GM12891 (cell line): ENCODE data around the gene TOPORS.

Source experiments
- POLR2A ChIP-seq: IDR thresholded peaks from 2 replicates; pipeline ENCODE4 v1.6.1; 2011; ENCODE audit warnings: low read depth, low read length, control low read depth
- POLR2AphosphoS5 ChIP-seq: IDR thresholded peaks from 2 replicates; pipeline ENCODE4 v1.6.1; 2011; ENCODE audit warnings: low read depth, low read length, control low read depth
- POU2F2 ChIP-seq: IDR thresholded peaks from 2 replicates; pipeline ENCODE4 v1.6.1; 2011; ENCODE audit warnings: low read depth, mild to moderate bottlenecking, control low read depth, low read length, moderate library complexity
- SPI1 ChIP-seq: IDR thresholded peaks from 2 replicates; pipeline ENCODE4 v1.6.1; 2011; ENCODE audit warnings: low read depth, low read length, control low read depth

DNA sequence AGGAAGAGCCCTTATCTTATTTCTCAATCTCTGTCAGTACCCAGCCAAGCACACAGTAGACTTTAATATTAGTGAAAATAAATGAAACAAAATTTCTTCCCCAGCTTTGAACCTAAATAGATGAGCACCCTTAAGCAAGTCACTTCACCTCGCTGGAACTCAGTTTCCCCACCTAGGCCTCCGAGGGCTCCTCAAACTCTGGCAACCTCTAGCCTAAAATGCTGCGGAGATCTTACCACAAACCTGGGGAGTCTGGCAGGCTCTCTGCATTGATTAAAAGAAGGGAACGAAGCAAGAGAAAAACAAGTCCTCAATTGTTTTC, 26.7 kb downstream of the TOPORS start:
- no peak for TF ChIP-seq POLR2A
- TF ChIP-seq POLR2AphosphoS5, result no peak
- no peak for TF ChIP-seq SPI1
- TF ChIP-seq POU2F2, result no peak
